HFFc6 (cell line): Measurements from ENCODE around the gene LSM11. TPM values are rescaled to one million over a fixed set of nuclear protein-coding genes. Genes with fewer than 3 reads are reported as not detected.
A peak's percentile ranks its signal among the peaks of the same experiment; 100 is the strongest.
"Not testable (repeated sequence)": the region's sequence is repeated elsewhere in the genome, so short reads cannot be mapped to it uniquely, and the experiment has no call there.

Experiments used
- DNase-seq: peaks from one replicate; pipeline ENCODE4 v3.0.0-alpha.2; 2018
- H3K27ac Mint-ChIP-seq: 2 replicates; pipeline ENCODE4 v1.8.0; 2020; ENCODE audit warnings: mild to moderate bottlenecking, mixed read lengths
- H3K27me3 Mint-ChIP-seq: 2 replicates; pipeline ENCODE4 v1.8.0; 2021; ENCODE audit warnings: mild to moderate bottlenecking, moderate library complexity, mixed read lengths; ENCODE audit not compliant: insufficient read depth
- H3K36me3 Mint-ChIP-seq: 2 replicates; pipeline ENCODE4 v1.8.0; 2021; ENCODE audit warnings: low read depth, mixed read lengths
- H3K4me1 Mint-ChIP-seq: 2 replicates; pipeline ENCODE4 v1.8.0; 2020; ENCODE audit warnings: low read depth, mixed read lengths
- H3K4me3 Mint-ChIP-seq: 2 replicates; pipeline ENCODE4 v1.8.0; 2020; ENCODE audit warnings: mild to moderate bottlenecking, moderate library complexity, mixed read lengths
- H3K9me3 Mint-ChIP-seq: 2 replicates; pipeline ENCODE4 v1.8.0; 2020; ENCODE audit warnings: mild to moderate bottlenecking, mixed read lengths
- CTCF ChIP-seq: fragments of 200-600 bp; sonication (generic); IDR thresholded peaks from 2 replicates; pipeline ENCODE4 v1.5.0; 2021; ENCODE audit warnings: antibody characterized with exemption, mild to moderate bottlenecking
- long read RNA-seq: library from polyadenylated mRNA; unstranded; transcript quantifications from one replicate; pipeline ENCODE4 v2.0.0, GENCODE V29; 2019
- total RNA-seq, 6 experiments: library from RNA; stranded (reverse); fragmentation: NEBNext Ultra II Directional; extraction: Animal tissue kit (Norgen Biotek cat#: 25700); gene quantifications; 2 replicates in 1 of 6; 3 replicates in 5 of 6; pipeline ENCODE4 v1.2.3, GENCODE V29; 2021

LSM11 gene
- 1 to 10 TPM; 2.0 to 2.9 (median 2.2) TPM for total RNA-seq
- long read RNA-seq, result 0 reads

DNA sequence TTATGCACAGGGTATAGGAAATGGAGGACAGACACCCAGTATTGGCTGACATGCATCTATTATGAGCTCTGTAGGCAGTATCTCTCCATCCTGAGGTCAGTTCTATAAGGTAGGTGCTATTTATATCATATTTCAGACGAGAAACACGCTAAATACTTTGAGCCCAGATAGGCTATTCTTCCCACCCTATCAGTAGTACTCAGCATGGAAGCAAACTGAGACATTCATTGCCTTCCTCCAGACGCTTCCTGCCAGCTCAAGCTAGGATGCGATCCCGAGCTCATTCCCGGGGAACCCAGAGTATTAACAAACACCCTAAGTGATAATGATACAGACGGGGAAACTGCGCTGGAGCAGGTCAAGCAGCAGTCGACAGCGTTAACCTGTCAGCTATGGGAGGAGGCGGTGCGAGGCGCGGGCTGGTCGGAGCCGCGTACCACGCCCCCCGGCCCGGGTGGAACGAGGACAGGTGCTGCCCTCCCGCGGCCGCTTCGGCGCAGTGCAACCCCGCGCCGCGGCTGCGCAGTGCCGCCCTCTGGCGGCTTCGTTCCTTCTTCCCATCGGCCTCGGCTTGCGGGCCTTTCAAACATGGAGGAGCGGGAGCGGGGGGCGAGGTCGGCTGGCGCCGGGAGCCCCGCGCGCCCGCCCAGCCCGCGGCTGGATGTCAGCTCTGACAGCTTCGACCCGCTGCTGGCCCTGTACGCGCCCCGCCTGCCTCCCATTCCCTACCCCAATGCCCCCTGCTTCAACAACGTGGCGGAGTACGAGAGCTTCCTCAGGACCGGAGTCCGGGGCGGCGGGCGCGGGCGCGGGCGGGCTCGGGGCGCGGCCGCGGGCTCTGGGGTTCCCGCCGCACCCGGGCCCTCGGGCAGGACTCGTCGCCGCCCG lies at the start of gene LSM11:
TSS of gene LSM11 (plus strand) at position 550 of the 888 bp plus-strand sequence. CDS start at position 589, 39 bp downstream.
- peak; percentile 63 for DNase-seq
- TF ChIP-seq CTCF, result peak; percentile 100
- Mint-ChIP-seq H3K27me3 (0 out of 2 replicates have a peak, but pooled peaks cover 1% of the 10 kb centered on the region), H3K27ac (peak within 1 kb of the TSS; percentile 78), H3K4me3 (peak within 1 kb of the TSS; percentile 92), H3K9me3 (no peaks in the 10 kb centered on the region), H3K36me3 (no peaks in the 10 kb centered on the region; the same call in 1 of the 2 replicates), H3K4me1 (peaks cover 44% of the 10 kb centered on the region)

GRCh38 chr5:157693816-157694215 lies 49.7 kb upstream of the LSM11 start:
- H3K4me1 Mint-ChIP-seq, H3K27me3 Mint-ChIP-seq, H3K36me3 Mint-ChIP-seq, DNase-seq, H3K27ac Mint-ChIP-seq, H3K4me3 Mint-ChIP-seq: not testable (repeated sequence)
- H3K9me3 Mint-ChIP-seq, result peaks cover 13% of the 10 kb centered on the region

DNA sequence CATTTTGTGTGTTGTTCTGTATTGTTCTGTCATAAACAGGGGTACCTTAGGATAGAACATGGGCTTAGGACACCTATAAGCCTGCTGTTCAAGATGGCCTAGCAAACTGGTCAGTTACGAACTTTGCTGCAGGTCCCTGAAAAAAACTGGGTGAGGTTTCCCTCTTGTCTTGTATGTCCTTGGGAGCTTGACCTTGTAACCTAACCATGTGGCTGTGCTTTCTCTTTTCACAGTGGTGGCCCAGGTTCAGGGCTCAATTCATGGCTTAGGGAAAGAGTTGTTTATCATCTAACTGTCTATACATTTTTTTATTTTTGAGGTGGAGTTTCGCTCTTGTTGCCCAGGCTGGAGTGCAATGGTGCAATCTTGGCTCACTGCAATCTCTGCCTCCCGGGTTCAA lies 47.4 kb upstream of the LSM11 start:
- H3K27me3 Mint-ChIP-seq, H3K36me3 Mint-ChIP-seq, H3K4me1 Mint-ChIP-seq, H3K27ac Mint-ChIP-seq, DNase-seq, H3K4me3 Mint-ChIP-seq: not testable (repeated sequence)
- H3K9me3 Mint-ChIP-seq, result peaks cover 13% of the 10 kb centered on the region

GRCh38 chr5:157698674-157699073 lies 44.8 kb upstream of the LSM11 start:
- not testable (repeated sequence) for H3K4me3 Mint-ChIP-seq, H3K27me3 Mint-ChIP-seq, DNase-seq, H3K27ac Mint-ChIP-seq, H3K4me1 Mint-ChIP-seq, H3K36me3 Mint-ChIP-seq
- peaks cover 13% of the 10 kb centered on the region for H3K9me3 Mint-ChIP-seq

DNA sequence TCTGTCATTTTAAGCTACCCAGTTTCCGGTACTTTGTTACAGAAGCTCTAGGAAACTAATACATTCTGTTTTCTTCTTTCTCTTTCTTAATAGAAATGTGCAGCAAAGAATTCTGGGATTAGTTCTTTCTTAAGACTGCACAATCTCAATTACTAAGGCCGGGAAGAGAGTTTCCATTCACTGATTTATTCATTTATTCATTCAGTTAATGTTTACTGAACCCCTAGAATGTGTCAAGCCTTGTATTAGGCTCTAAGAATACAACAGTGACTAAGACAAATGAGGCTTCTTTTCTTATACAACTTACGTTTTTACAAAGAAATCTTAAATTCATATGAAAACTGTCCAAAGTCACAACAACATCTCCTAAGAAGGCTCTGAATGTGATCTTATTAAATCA lies 39.8 kb upstream of the LSM11 start:
- Mint-ChIP-seq H3K27me3 (no peaks in the 10 kb centered on the region; the same call in 1 of the 2 replicates), H3K27ac (no peak overlapping the region), H3K36me3 (peaks cover 4% of the 10 kb centered on the region; the same call in 1 of the 2 replicates), H3K4me3 (no peak overlapping the region), H3K9me3 (peaks cover under 1% of the 10 kb centered on the region; the same call in 1 of the 2 replicates), H3K4me1 (peaks cover 11% of the 10 kb centered on the region)
- DNase-seq, result no peak
- TF ChIP-seq CTCF, result no peak

DNA sequence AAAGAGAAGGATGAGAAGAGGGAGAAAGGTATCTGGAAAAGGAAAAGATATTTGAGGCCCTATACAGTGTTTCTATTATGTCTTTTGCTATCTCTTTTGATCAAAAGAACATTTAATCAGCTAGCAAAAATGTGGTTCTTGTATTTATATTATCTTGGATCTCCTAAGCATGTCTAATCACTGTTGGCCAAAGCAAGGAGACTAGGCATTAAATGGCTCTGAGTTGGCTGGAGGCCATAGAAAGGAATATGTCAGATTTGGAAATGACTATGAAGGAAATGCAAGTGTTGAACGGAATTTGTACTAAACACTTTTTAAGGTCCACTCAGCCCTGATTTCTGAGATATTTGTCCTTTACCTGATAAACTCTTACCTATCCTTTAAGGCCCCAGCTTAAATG lies 34.6 kb upstream of the LSM11 start:
- DNase-seq, result peak; percentile 67
- peaks cover 55% of the 10 kb centered on the region for H3K4me1 Mint-ChIP-seq
- H3K27ac Mint-ChIP-seq, result peak overlapping the region; percentile 62
- no peak for TF ChIP-seq CTCF
- H3K4me3 Mint-ChIP-seq, result peak overlapping the region; percentile 32; the same call in 1 of the 2 replicates
- H3K27me3 Mint-ChIP-seq, result no peaks in the 10 kb centered on the region; the same call in 1 of the 2 replicates
- no peaks in the 10 kb centered on the region for H3K36me3 Mint-ChIP-seq
- H3K9me3 Mint-ChIP-seq, result no peaks in the 10 kb centered on the region

- Mint-ChIP-seq H3K27ac (peak overlapping the region; percentile 62), H3K27me3 (no peaks in the 10 kb centered on the region; the same call in 1 of the 2 replicates), H3K4me3 (peak overlapping the region; percentile 32; the same call in 1 of the 2 replicates), H3K9me3 (no peaks in the 10 kb centered on the region), H3K36me3 (no peaks in the 10 kb centered on the region), H3K4me1 (peaks cover 60% of the 10 kb centered on the region)
- TF ChIP-seq CTCF, result no peak
- DNase-seq, result no peak
Measured at GRCh38 chr5:157709346-157709745, 34.2 kb upstream of the LSM11 start.
